ENCODE measurements around the gene FXR2. TPM values are rescaled to one million over a fixed set of nuclear protein-coding genes. Genes with fewer than 3 reads are reported as not detected.

FXR2 gene
- total and polyA plus RNA-seq, 4 donors: 6.8 to 18.3 (median 14.8) TPM

DNA sequence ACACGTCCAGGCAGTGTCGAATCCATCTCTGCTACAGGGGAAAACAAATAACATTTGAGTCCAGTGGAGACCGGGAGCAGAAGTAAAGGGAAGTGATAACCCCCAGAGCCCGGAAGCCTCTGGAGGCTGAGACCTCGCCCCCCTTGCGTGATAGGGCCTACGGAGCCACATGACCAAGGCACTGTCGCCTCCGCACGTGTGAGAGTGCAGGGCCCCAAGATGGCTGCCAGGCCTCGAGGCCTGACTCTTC, 42.4 kb downstream of the FXR2 start:
- Histone ChIP-seq H3K4me1 (ENCODE audit: control insufficient read depth in 4 of 4, insufficient read depth in 4 of 4, low read length in 3 of 4) (peaks cover 7 to 37% (median 31%) of the 10 kb centered on the region in 4 donors), H3K27me3 (ENCODE audit: control insufficient read depth in 4 of 4, insufficient read depth in 4 of 4, low read length in 3 of 4) (no peaks in the 10 kb centered on the region), H3K9ac (ENCODE audit: low read depth in 1 of 2, low read length in 2 of 2) (peak overlapping the region in 1 of 2 donors; percentile 79), H3K9me3 (ENCODE audit: control insufficient read depth in 4 of 4, low read length in 3 of 4) (no peaks in the 10 kb centered on the region), H3K4me3 (ENCODE audit: low read depth in 1 of 3, low read length in 3 of 3) (peak overlapping the region; percentile 37 to 79 (median 39)), H3K36me3 (ENCODE audit: control insufficient read depth in 4 of 4, insufficient read depth in 3 of 4, low read depth in 1 of 4, low read length in 3 of 4) (peaks cover 13 to 53% (median 34%) of the 10 kb centered on the region in 4 donors), H3K27ac (ENCODE audit: low read depth in 1 of 2, low read length in 2 of 2) (peak overlapping the region; percentile 34 to 77)
- no peak for DNase-seq (ENCODE audit: low spot score)
- TF ChIP-seq GABPA (IDR thresholded peaks at IDR 0.05 in 1 of 2, conservative IDR thresholded peaks at IDR 0.05 in 1 of 2): peak in 1 of 2 donors; percentile 97
- peak in 1 of 2 donors; percentile 36 for TF ChIP-seq RXRA (IDR thresholded peaks at IDR 0.05)
- TF ChIP-seq, protein P1, sequence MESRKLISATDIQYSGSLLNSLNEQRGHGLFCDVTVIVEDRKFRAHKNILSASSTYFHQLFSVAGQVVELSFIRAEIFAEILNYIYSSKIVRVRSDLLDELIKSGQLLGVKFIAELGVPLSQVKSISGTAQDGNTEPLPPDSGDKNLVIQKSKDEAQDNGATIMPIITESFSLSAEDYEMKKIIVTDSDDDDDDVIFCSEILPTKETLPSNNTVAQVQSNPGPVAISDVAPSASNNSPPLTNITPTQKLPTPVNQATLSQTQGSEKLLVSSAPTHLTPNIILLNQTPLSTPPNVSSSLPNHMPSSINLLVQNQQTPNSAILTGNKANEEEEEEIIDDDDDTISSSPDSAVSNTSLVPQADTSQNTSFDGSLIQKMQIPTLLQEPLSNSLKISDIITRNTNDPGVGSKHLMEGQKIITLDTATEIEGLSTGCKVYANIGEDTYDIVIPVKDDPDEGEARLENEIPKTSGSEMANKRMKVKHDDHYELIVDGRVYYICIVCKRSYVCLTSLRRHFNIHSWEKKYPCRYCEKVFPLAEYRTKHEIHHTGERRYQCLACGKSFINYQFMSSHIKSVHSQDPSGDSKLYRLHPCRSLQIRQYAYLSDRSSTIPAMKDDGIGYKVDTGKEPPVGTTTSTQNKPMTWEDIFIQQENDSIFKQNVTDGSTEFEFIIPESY (IDR thresholded peaks at IDR 0.05): peak; percentile 74
- peak; percentile 60 for TF ChIP-seq NR2F2 (IDR thresholded peaks at IDR 0.05)
- TF ChIP-seq EGR1 (IDR thresholded peaks at IDR 0.05; ENCODE audit: low read depth in 2 of 2): no peak
- TF ChIP-seq JUND (IDR thresholded peaks at IDR 0.05): no peak
- TF ChIP-seq RAD21 (IDR thresholded peaks at IDR 0.05): peak; percentile 24 to 29
- TF ChIP-seq, protein P2, sequence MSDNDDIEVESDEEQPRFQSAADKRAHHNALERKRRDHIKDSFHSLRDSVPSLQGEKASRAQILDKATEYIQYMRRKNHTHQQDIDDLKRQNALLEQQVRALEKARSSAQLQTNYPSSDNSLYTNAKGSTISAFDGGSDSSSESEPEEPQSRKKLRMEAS (IDR thresholded peaks at IDR 0.05): peak; percentile 99
- no peak for TF ChIP-seq SP1 (IDR thresholded peaks at IDR 0.05)
- TF ChIP-seq FOXA2 (IDR thresholded peaks at IDR 0.05): no peak
- peak; percentile 100 for TF ChIP-seq YY1 (IDR thresholded peaks at IDR 0.05)
- under 1% methylated on average over 11 of the region's 11 CpGs for WGBS

DNA sequence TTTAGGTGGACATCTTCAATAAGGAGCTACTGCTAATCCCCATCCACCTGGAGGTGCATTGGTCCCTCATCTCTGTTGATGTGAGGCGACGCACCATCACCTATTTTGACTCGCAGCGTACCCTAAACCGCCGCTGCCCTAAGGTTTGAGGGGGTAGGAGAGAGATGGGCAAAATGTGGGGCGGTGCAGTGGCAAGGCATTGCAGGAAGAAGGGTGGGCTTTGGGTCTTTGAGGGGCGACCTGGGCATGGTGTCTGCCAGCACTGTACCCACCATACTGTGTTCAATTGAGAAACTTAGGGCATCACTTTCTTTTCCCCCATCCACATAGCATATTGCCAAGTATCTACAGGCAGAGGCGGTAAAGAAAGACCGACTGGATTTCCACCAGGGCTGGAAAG, 44.3 kb downstream of the FXR2 start:
- Histone ChIP-seq H3K27me3 (ENCODE audit: control insufficient read depth in 4 of 4, insufficient read depth in 4 of 4, low read length in 3 of 4) (no peaks in the 10 kb centered on the region), H3K9ac (ENCODE audit: low read depth in 1 of 2, low read length in 2 of 2) (no peak overlapping the region), H3K4me3 (ENCODE audit: low read depth in 1 of 3, low read length in 3 of 3) (no peak overlapping the region), H3K4me1 (ENCODE audit: control insufficient read depth in 4 of 4, insufficient read depth in 4 of 4, low read length in 3 of 4) (peaks cover 3 to 24% (median 21%) of the 10 kb centered on the region in 4 donors), H3K27ac (ENCODE audit: low read depth in 1 of 2, low read length in 2 of 2) (no peak overlapping the region), H3K36me3 (ENCODE audit: control insufficient read depth in 4 of 4, insufficient read depth in 3 of 4, low read depth in 1 of 4, low read length in 3 of 4) (peaks cover 8 to 43% (median 25%) of the 10 kb centered on the region in 4 donors), H3K9me3 (ENCODE audit: control insufficient read depth in 4 of 4, low read length in 3 of 4) (no peaks in the 10 kb centered on the region)
- WGBS: 97% methylated on average over 10 of the region's 10 CpGs
- DNase-seq (ENCODE audit: low spot score): no peak
- TF ChIP-seq, protein P2 (IDR thresholded peaks at IDR 0.05): no peak
- TF ChIP-seq RAD21 (IDR thresholded peaks at IDR 0.05): no peak
- TF ChIP-seq SP1 (IDR thresholded peaks at IDR 0.05): no peak
- TF ChIP-seq, protein P3, sequence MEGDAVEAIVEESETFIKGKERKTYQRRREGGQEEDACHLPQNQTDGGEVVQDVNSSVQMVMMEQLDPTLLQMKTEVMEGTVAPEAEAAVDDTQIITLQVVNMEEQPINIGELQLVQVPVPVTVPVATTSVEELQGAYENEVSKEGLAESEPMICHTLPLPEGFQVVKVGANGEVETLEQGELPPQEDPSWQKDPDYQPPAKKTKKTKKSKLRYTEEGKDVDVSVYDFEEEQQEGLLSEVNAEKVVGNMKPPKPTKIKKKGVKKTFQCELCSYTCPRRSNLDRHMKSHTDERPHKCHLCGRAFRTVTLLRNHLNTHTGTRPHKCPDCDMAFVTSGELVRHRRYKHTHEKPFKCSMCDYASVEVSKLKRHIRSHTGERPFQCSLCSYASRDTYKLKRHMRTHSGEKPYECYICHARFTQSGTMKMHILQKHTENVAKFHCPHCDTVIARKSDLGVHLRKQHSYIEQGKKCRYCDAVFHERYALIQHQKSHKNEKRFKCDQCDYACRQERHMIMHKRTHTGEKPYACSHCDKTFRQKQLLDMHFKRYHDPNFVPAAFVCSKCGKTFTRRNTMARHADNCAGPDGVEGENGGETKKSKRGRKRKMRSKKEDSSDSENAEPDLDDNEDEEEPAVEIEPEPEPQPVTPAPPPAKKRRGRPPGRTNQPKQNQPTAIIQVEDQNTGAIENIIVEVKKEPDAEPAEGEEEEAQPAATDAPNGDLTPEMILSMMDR (IDR thresholded peaks at IDR 0.05; ENCODE audit: low read depth, low read length, missing input control): no peak
- TF ChIP-seq, protein P1 (IDR thresholded peaks at IDR 0.05): no peak

All from liver (tissue), 9 donors.